Muscle of leg (tissue), 11 donors: ENCODE results near the gene SPO11. TPM values are rescaled to one million over a fixed set of nuclear protein-coding genes. Genes with fewer than 3 reads are reported as not detected.

Source experiments
- DNase-seq: peaks from one replicate; pipeline ENCODE4 v3.0.0; 2013
- H3K27ac ChIP-seq: one replicate; pipeline ENCODE4 v1.5.1; 2013; ENCODE audit warnings: mild to moderate bottlenecking, low read length, control low read depth
- H3K27me3 ChIP-seq: one replicate; pipeline ENCODE4 v1.6.1; 2013; ENCODE audit warnings: low read length; ENCODE audit not compliant: control insufficient read depth, insufficient read depth
- H3K36me3 ChIP-seq: one replicate; pipeline ENCODE4 v1.6.1; 2013; ENCODE audit warnings: low read length; ENCODE audit not compliant: control insufficient read depth, insufficient read depth
- H3K4me1 ChIP-seq: one replicate; pipeline ENCODE4 v1.6.1; 2013; ENCODE audit warnings: low read length; ENCODE audit not compliant: control insufficient read depth, insufficient read depth
- H3K4me3 ChIP-seq: one replicate; pipeline ENCODE4 v1.5.1; 2013; ENCODE audit warnings: low read length, control low read depth
- H3K9me3 ChIP-seq: replicated peaks from 2 replicates; pipeline ENCODE4 v1.6.1; 2013; ENCODE audit warnings: low read depth, low read length; ENCODE audit not compliant: control insufficient read depth
- WGBS: methylation state at CpG from one replicate; pipeline ENCODE4 v1.1.5; 2013; ENCODE audit warnings: missing lambda C conversion rate; ENCODE audit not compliant: insufficient coverage; 5-methylcytosine and 5-hydroxymethylcytosine counted together
- polyA plus RNA-seq, 8 donors: library from polyadenylated mRNA; unstranded; fragments of 120-200 nt; gene quantifications; one replicate each; pipeline versions ENCODE4 v1.2.1 to v1.2.3, GENCODE V29; 2013; ENCODE audit warnings: inconsistent platforms in 1 of 8, low replicate concordance in 1 of 8; ENCODE audit not compliant: insufficient read length in 8 of 8, insufficient read depth in 1 of 8
- total RNA-seq: library from RNA; stranded (reverse); fragments of 120-200 nt; gene quantifications from one replicate; pipeline ENCODE4 v1.2.4, GENCODE V29; 2013

The SPO11 gene
- total and polyA plus RNA-seq, 9 donors, result not detected

GRCh38 chr20:57380081-57380750 is 50.6 kb downstream of the SPO11 start:
- no peak for DNase-seq
- Histone ChIP-seq H3K4me1 (no peaks in the 10 kb centered on the region), H3K9me3 (no peaks in the 10 kb centered on the region), H3K4me3 (no peak overlapping the region), H3K27me3 (no peaks in the 10 kb centered on the region), H3K36me3 (peaks cover 51% of the 10 kb centered on the region), H3K27ac (no peak overlapping the region)
- WGBS, result 86% methylated on average over 8 of the region's 10 CpGs

GRCh38 chr20:57381596-57382503 is 52.2 kb downstream of the SPO11 start:
- peaks cover 41% of the 10 kb centered on the region for H3K36me3 ChIP-seq
- no peaks in the 10 kb centered on the region for H3K4me1 ChIP-seq
- H3K27ac ChIP-seq, result no peak overlapping the region
- no peaks in the 10 kb centered on the region for H3K9me3 ChIP-seq
- 40% methylated on average over 15 of the region's 20 CpGs for WGBS
- no peak overlapping the region for H3K4me3 ChIP-seq
- no peaks in the 10 kb centered on the region for H3K27me3 ChIP-seq
- DNase-seq, result peak; percentile 82

- Histone ChIP-seq H3K4me1 (no peaks in the 10 kb centered on the region), H3K4me3 (no peak overlapping the region), H3K36me3 (peaks cover 35% of the 10 kb centered on the region), H3K27me3 (no peaks in the 10 kb centered on the region), H3K27ac (no peak overlapping the region), H3K9me3 (no peaks in the 10 kb centered on the region)
- no peak for DNase-seq
- no CpG with 5 or more reads among the region's 5 CpGs for WGBS
Measured at GRCh38 chr20:57382516-57382915, 52.9 kb downstream of the SPO11 start.

- H3K36me3 ChIP-seq, result peaks cover 24% of the 10 kb centered on the region
- H3K9me3 ChIP-seq, result no peaks in the 10 kb centered on the region
- no peak for DNase-seq
- H3K4me1 ChIP-seq, result no peaks in the 10 kb centered on the region
- 83% methylated on average over 6 of the region's 20 CpGs for WGBS
- no peaks in the 10 kb centered on the region for H3K27me3 ChIP-seq
- no peak overlapping the region for H3K27ac ChIP-seq
- H3K4me3 ChIP-seq, result no peak overlapping the region
Measured at GRCh38 chr20:57383447-57384347, 54.1 kb downstream of the SPO11 start.

DNA sequence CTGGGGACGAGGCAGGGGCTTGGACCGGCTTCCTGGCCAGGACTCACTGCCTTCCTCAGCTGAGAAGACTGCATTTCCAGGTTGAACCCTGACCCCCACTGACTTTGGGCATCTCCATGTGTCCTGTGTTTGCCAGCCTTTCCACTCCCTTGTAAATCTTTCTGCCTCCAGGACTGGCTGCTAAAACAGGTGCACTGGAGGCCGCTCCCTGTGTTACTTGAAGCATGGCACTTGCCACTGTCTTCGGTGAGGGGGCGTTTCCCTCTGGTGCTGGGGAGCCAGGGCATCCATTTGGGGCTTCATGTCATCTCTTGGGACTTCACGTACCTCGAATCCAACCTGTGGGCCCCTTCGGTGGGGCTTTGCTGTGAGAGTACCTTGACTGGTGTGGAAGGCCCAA is 54.9 kb downstream of the SPO11 start:
- peaks cover 2% of the 10 kb centered on the region for H3K4me1 ChIP-seq
- peaks cover 20% of the 10 kb centered on the region for H3K36me3 ChIP-seq
- no peaks in the 10 kb centered on the region for H3K27me3 ChIP-seq
- DNase-seq, result no peak
- WGBS, result 96% methylated on average over 5 of the region's 8 CpGs
- H3K9me3 ChIP-seq, result no peaks in the 10 kb centered on the region
- H3K4me3 ChIP-seq, result no peak overlapping the region
- H3K27ac ChIP-seq, result no peak overlapping the region

DNA sequence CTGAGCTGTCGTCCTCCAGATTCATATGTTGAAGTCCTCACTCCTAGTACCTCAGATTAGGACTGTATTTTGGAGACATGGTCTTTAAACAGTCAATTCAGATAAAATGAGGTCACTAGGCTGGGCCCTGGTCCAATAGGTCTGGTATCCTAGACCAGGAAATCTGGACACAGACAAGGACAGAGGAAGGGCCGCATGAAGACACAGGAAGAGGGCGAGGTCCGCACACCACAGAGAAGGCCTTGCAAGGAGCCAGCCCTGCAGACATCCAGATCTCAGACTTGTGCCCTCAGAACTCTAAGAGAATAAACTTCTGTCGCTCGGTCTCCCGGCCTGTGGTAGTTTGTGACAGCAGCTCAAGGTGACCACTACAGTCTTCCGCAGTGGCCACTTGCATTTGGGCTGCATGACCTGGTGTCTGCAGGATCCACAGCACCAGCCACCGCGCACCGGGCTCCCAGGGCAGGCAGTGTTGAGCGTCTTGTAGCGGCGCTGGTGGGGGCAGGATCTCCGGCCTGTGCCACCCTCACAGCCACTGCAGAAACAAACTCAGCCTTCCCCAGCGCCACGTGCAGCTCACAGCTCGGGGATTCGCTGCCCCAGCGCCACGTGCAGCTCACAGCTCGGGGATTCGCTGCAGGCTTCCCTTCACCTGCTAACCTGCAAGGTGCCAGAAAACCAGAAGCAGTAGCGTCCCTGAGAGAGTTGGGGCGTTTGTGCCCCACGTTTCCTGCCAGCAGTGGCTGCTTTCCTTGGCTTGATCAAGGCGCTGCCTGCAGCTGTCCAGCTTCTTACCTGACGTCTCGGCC is 55.6 kb downstream of the SPO11 start:
- Histone ChIP-seq H3K4me3 (no peak overlapping the region), H3K36me3 (peaks cover 16% of the 10 kb centered on the region), H3K9me3 (no peaks in the 10 kb centered on the region), H3K27ac (no peak overlapping the region), H3K4me1 (peaks cover 9% of the 10 kb centered on the region), H3K27me3 (no peaks in the 10 kb centered on the region)
- WGBS, result 84% methylated on average over 25 of the region's 29 CpGs
- no peak for DNase-seq

- H3K36me3 ChIP-seq, result peaks cover 8% of the 10 kb centered on the region
- H3K27ac ChIP-seq, result no peak overlapping the region
- 92% methylated on average over 2 of the region's 6 CpGs for WGBS
- DNase-seq, result no peak
- H3K27me3 ChIP-seq, result no peaks in the 10 kb centered on the region
- no peak overlapping the region for H3K4me3 ChIP-seq
- no peaks in the 10 kb centered on the region for H3K9me3 ChIP-seq
- peaks cover 17% of the 10 kb centered on the region for H3K4me1 ChIP-seq
Measured at GRCh38 chr20:57385940-57386339, 56.3 kb downstream of the SPO11 start.

- Histone ChIP-seq H3K36me3 (peaks cover 5% of the 10 kb centered on the region), H3K27me3 (no peaks in the 10 kb centered on the region), H3K4me1 (peaks cover 18% of the 10 kb centered on the region), H3K27ac (no peak overlapping the region), H3K4me3 (no peak overlapping the region), H3K9me3 (no peaks in the 10 kb centered on the region)
- no peak for DNase-seq
- WGBS, result 100% methylated on average over 2 of the region's 4 CpGs
Measured at GRCh38 chr20:57386762-57387161, 57.2 kb downstream of the SPO11 start.

- WGBS, result 85% methylated on average over 4 of the region's 8 CpGs
- Histone ChIP-seq H3K27me3 (no peaks in the 10 kb centered on the region), H3K27ac (no peak overlapping the region), H3K4me3 (no peak overlapping the region), H3K9me3 (no peaks in the 10 kb centered on the region), H3K36me3 (peaks cover 5% of the 10 kb centered on the region), H3K4me1 (peaks cover 23% of the 10 kb centered on the region)
- DNase-seq, result no peak
Measured at GRCh38 chr20:57387463-57387862, 57.9 kb downstream of the SPO11 start.
